GM23338 (cell line): Measurements from ENCODE around the gene KCNK5. TPM values are rescaled to one million over a fixed set of nuclear protein-coding genes. Genes with fewer than 3 reads are reported as not detected.

Experiments
- ATAC-seq: fragments of 200-7000 bp; cut with Tn5 transposase; 3 replicates; pipeline ENCODE4 v1.9.1; 2020
- DNase-seq: peaks from one replicate; pipeline ENCODE4 v3.0.0-alpha.2; 2015; ENCODE audit warnings: low spot score
- H2AFZ ChIP-seq: fragments of 200-600 bp; sonication (generic); 2 replicates; pipeline ENCODE4 v1.8.0; 2016; ENCODE audit warnings: antibody characterized with exemption, mild to moderate bottlenecking, moderate library complexity
- H3F3A ChIP-seq: fragments of 200-600 bp; sonication (generic); replicated peaks from 2 replicates; pipeline ENCODE4 v1.8.0; 2017; ENCODE audit warnings: antibody characterized with exemption, mixed run types, low read depth
- H3K27ac ChIP-seq: fragments of 200-600 bp; sonication (generic); 2 replicates; pipeline ENCODE4 v1.6.1; 2016; ENCODE audit warnings: low read depth
- H3K27me3 ChIP-seq: fragments of 200-600 bp; sonication (generic); 2 replicates; pipeline ENCODE4 v1.8.0; 2016; ENCODE audit warnings: mild to moderate bottlenecking, mixed run types, moderate library complexity; ENCODE audit not compliant: insufficient read depth
- H3K36me3 ChIP-seq: fragments of 200-600 bp; sonication (generic); 2 replicates; pipeline ENCODE4 v1.8.0; 2016; ENCODE audit warnings: mild to moderate bottlenecking; ENCODE audit not compliant: insufficient read depth
- H3K4me1 ChIP-seq: fragments of 200-600 bp; sonication (generic); 2 replicates; pipeline ENCODE4 v1.8.0; 2016; ENCODE audit warnings: mild to moderate bottlenecking, moderate library complexity; ENCODE audit not compliant: insufficient read depth
- H3K4me2 ChIP-seq: fragments of 200-600 bp; sonication (generic); 2 replicates; pipeline ENCODE4 v1.7.1; 2017; ENCODE audit warnings: mixed run types
- H3K4me3 ChIP-seq: fragments of 200-600 bp; sonication (generic); 2 replicates; pipeline ENCODE4 v1.6.1; 2016; ENCODE audit warnings: mixed run types
- H3K79me2 ChIP-seq: fragments of 200-600 bp; sonication (generic); replicated peaks from 2 replicates; pipeline ENCODE4 v1.8.0; 2017; ENCODE audit warnings: mild to moderate bottlenecking; ENCODE audit not compliant: insufficient read depth
- H3K9me2 ChIP-seq: fragments of 200-600 bp; sonication (generic); 2 replicates; pipeline ENCODE4 v1.8.0; 2017; ENCODE audit not compliant: insufficient read depth
- H4K20me1 ChIP-seq: fragments of 200-600 bp; sonication (generic); replicated peaks from 2 replicates; pipeline ENCODE4 v1.8.0; 2017; ENCODE audit warnings: mild to moderate bottlenecking; ENCODE audit not compliant: insufficient read depth
- H3K27ac Mint-ChIP-seq: 2 replicates; pipeline ENCODE4 v1.8.0; 2020; ENCODE audit warnings: inconsistent platforms, mild to moderate bottlenecking, moderate library complexity, mixed read lengths
- H3K27me3 Mint-ChIP-seq: 3 replicates; pipeline ENCODE4 v1.8.0; 2022; ENCODE audit warnings: low read depth, mild to moderate bottlenecking, moderate library complexity, mixed read lengths, inconsistent platforms; ENCODE audit not compliant: insufficient read depth, poor library complexity
- H3K36me3 Mint-ChIP-seq: 3 replicates; pipeline ENCODE4 v1.8.0; 2021; ENCODE audit warnings: low read depth, mild to moderate bottlenecking, inconsistent platforms, moderate library complexity, mixed read lengths
- H3K4me1 Mint-ChIP-seq: 3 replicates; pipeline ENCODE4 v1.8.0; 2020; ENCODE audit warnings: mild to moderate bottlenecking, inconsistent platforms, mixed read lengths
- H3K4me3 Mint-ChIP-seq: 3 replicates; pipeline ENCODE4 v1.8.0; 2021; ENCODE audit warnings: moderate library complexity, mild to moderate bottlenecking, inconsistent platforms, mixed read lengths
- H3K9me3 Mint-ChIP-seq: 3 replicates; pipeline ENCODE4 v1.8.0; 2020; ENCODE audit warnings: moderate library complexity, mild to moderate bottlenecking, inconsistent platforms, mixed read lengths
- CREB1 ChIP-seq: fragments of 250-450 bp; sonication (Bioruptor Pico); IDR thresholded peaks from 2 replicates; pipeline ENCODE4 v1.5.0; 2020; ENCODE audit warnings: low read depth, mild to moderate bottlenecking, moderate library complexity
- CTCF ChIP-seq, 2 experiments: fragments of 200-600 bp in 1 of 2; sonication (generic) in 1 of 2; conservative IDR thresholded peaks; 2 replicates each; pipeline versions ENCODE4 v1.5.1 to v1.6.1; 2016 to 2017; ENCODE audit warnings: antibody characterized with exemption in 2 of 2, low read depth in 2 of 2, mild to moderate bottlenecking in 2 of 2, moderate library complexity in 1 of 2
- ETS1 ChIP-seq: IDR thresholded peaks from 2 replicates; pipeline ENCODE4 v1.6.1; 2016; ENCODE audit warnings: antibody characterized with exemption
- EZH2 ChIP-seq: fragments of 200-600 bp; sonication (generic); IDR thresholded peaks from one replicate; pipeline ENCODE4 v1.8.0; 2017; ENCODE audit warnings: antibody characterized with exemption, mild to moderate bottlenecking, low read depth; ENCODE audit not compliant: unreplicated experiment
- EZH2phosphoT487 ChIP-seq: fragments of 200-600 bp; sonication (generic); IDR thresholded peaks from one replicate; pipeline ENCODE4 v1.8.1; 2018; ENCODE audit warnings: antibody characterized with exemption; ENCODE audit not compliant: unreplicated experiment
- JUNB ChIP-seq: IDR thresholded peaks from one replicate; pipeline ENCODE4 v1.6.1; 2016; ENCODE audit warnings: antibody characterized with exemption; ENCODE audit not compliant: unreplicated experiment
- NANOG ChIP-seq: IDR thresholded peaks from 2 replicates; pipeline ENCODE4 v1.6.1; 2016; ENCODE audit warnings: antibody characterized with exemption, borderline replicate concordance
- POLR2AphosphoS5 ChIP-seq: IDR thresholded peaks from 2 replicates; pipeline ENCODE4 v1.6.1; 2016; ENCODE audit warnings: antibody characterized with exemption, low read depth
- REST ChIP-seq: IDR thresholded peaks from one replicate; pipeline ENCODE4 v1.6.1; 2018; ENCODE audit warnings: antibody characterized with exemption; ENCODE audit not compliant: unreplicated experiment
- STAT1 ChIP-seq: IDR thresholded peaks from one replicate; pipeline ENCODE4 v1.6.1; 2016; ENCODE audit warnings: antibody characterized with exemption; ENCODE audit not compliant: unreplicated experiment
- ZNF114 ChIP-seq: fragments of 250-450 bp; sonication (Bioruptor Pico); IDR thresholded peaks from 2 replicates; pipeline ENCODE4 v1.5.0; 2020; ENCODE audit warnings: mild to moderate bottlenecking, moderate library complexity
- ZNF331 ChIP-seq: fragments of 250-450 bp; sonication (Bioruptor Pico); IDR thresholded peaks from 2 replicates; pipeline ENCODE4 v1.5.0; 2020; ENCODE audit warnings: low read depth, mild to moderate bottlenecking, moderate library complexity
- ZNF462 ChIP-seq: fragments of 250-450 bp; sonication (Bioruptor Pico); IDR thresholded peaks from 2 replicates; pipeline ENCODE4 v1.5.0; 2020; ENCODE audit warnings: mild to moderate bottlenecking, moderate library complexity
- polyA plus RNA-seq: library from polyadenylated mRNA; unstranded; fragments of >200 nt; fragmentation: Nextera tagmentation; extraction: Ambion mirVana; gene quantifications from 2 replicates; pipeline ENCODE4 v1.2.1, GENCODE V29; 2016
- total RNA-seq: library from RNA; depleted of rRNA; stranded (reverse); fragments of >200 nt; shearing (Covaris generic); gene quantifications from 2 replicates; pipeline ENCODE4 v1.2.3, GENCODE V29; 2014

KCNK5 gene
- total and polyA plus RNA-seq, 2 experiments from 2014 or later: 9.5 to 57.4 TPM

GRCh38 chr6:39196673-39197091 is 32.6 kb downstream of the KCNK5 start:
- TF ChIP-seq STAT1 (no peak), ETS1 (no peak), REST (no peak), JUNB (no peak), ZNF331 (no peak), EZH2phosphoT487 (no peak), NANOG (no peak), ZNF114 (CRISPR knock-in tag) (no peak), ZNF462 (CRISPR knock-in tag) (no peak), CREB1 (no peak), POLR2AphosphoS5 (no peak), CTCF (conservative IDR thresholded peaks at IDR 0.05; ENCODE audit: low read depth in 2 of 2) (no peak), EZH2 (no peak)
- ATAC-seq (no peak), DNase-seq (no peak)
- Mint-ChIP-seq H3K4me3 (no peak overlapping the region), H3K36me3 (peaks cover 50% of the 10 kb centered on the region), H3K27me3 (peaks cover 7% of the 10 kb centered on the region), H3K27ac (no peak overlapping the region), H3K4me1 (peaks cover 17% of the 10 kb centered on the region), H3K9me3 (no peaks in the 10 kb centered on the region)
- Histone ChIP-seq H3F3A (no peaks in the 10 kb centered on the region; the same call in 1 of the 2 replicates), H3K79me2 (peaks cover 53% of the 10 kb centered on the region), H3K4me1 (no peaks in the 10 kb centered on the region; the same call in 1 of the 2 replicates), H3K4me2 (no peak overlapping the region), H3K9me2 (no peaks in the 10 kb centered on the region), H4K20me1 (peaks cover 37% of the 10 kb centered on the region), H3K36me3 (peaks cover 24% of the 10 kb centered on the region), H3K27ac (no peak overlapping the region), H3K4me3 (no peak overlapping the region), H2AFZ (no peak overlapping the region), H3K27me3 (no peaks in the 10 kb centered on the region)
